ENCODE results near the gene MET.

DNA sequence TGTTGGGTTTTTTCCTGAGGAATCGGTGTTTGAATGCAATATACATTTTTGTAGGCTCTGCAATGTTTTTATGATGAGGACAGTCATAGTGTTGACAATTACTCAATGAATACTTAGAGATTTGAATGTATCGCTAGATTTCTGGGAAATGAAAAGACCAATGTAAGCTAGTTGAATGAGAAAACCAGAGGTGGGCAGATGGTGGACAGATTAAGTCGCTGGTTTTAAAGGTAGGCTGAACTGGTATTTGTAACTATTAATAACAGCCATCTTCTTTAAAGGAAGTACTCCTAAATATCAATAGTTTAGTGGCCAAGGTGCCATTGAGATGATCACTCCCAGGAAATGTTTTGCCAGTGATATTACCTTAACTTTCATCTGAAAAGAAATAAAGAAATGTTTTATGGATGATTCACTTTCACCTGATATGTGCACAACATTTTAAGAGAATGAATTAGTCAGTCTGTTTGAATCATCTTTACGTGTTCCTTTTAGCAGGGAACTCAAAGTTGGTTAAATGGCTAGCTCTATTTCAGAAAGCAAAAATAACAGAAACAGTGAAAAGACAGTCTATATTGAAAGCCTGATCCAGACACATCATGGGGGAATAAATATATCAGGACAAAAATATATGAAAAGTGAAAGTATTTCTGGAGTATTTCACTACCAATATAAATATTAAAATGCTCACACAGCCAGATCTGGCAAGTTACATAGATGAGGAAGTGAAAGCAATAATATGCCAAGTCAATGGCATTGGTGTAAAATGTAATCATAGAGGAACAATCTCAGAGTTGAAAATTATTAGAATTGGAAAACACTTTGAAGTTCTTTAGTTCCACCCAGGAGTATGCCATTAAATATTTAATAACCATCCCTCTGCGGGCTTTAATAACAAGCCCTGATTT, 20.7 kb downstream of the MET start:
- TF ChIP-seq, protein P1, sequence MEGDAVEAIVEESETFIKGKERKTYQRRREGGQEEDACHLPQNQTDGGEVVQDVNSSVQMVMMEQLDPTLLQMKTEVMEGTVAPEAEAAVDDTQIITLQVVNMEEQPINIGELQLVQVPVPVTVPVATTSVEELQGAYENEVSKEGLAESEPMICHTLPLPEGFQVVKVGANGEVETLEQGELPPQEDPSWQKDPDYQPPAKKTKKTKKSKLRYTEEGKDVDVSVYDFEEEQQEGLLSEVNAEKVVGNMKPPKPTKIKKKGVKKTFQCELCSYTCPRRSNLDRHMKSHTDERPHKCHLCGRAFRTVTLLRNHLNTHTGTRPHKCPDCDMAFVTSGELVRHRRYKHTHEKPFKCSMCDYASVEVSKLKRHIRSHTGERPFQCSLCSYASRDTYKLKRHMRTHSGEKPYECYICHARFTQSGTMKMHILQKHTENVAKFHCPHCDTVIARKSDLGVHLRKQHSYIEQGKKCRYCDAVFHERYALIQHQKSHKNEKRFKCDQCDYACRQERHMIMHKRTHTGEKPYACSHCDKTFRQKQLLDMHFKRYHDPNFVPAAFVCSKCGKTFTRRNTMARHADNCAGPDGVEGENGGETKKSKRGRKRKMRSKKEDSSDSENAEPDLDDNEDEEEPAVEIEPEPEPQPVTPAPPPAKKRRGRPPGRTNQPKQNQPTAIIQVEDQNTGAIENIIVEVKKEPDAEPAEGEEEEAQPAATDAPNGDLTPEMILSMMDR (IDR thresholded peaks at IDR 0.05 in 8 of 11, conservative IDR thresholded peaks at IDR 0.05 in 3 of 11) = no peak
- TF ChIP-seq POLR2AphosphoS5 (IDR thresholded peaks at IDR 0.05) (no peak), POLR2A (IDR thresholded peaks at IDR 0.05) (no peak)
